ENCODE data around the gene EVC. TPM values are rescaled to one million over a fixed set of nuclear protein-coding genes. Genes with fewer than 3 reads are reported as not detected.
A peak's percentile ranks its signal among the peaks of the same experiment; 100 is the strongest.

The EVC gene
- total RNA-seq (2022), result 29.0 and 29.3 TPM in 2 replicates
- percentile 79 among the genes with signal in this experiment for Bru-seq, nascent RNA
- BruChase-seq, experiment 1, labeled RNA remaining after a 6-hour chase, result percentile 67 among the genes with signal in this experiment
- BruChase-seq, experiment 2, labeled RNA remaining after a 2-hour chase, result percentile 71 among the genes with signal in this experiment
- long read RNA-seq, partial matches to known transcripts, result 3 of 23 reads
- long read RNA-seq, other reads (novel, unspliced or antisense), result 20 of 23 reads

- BruUV-seq (replicated peaks), result no TSS peak
- Mint-ChIP-seq H3K27ac (ENCODE audit: low read depth, unreplicated experiment) (peak within 1 kb of the TSS; percentile 79), H3K4me3 (ENCODE audit: unreplicated experiment) (peak within 1 kb of the TSS; percentile 74), H3K9me3 (ENCODE audit: unreplicated experiment) (no peaks in the 10 kb centered on the region), H3K4me1 (ENCODE audit: insufficient read depth, unreplicated experiment) (peaks cover 36% of the 10 kb centered on the region), H3K27me3 (ENCODE audit: insufficient read depth, unreplicated experiment) (no peaks in the 10 kb centered on the region), H3K36me3 (ENCODE audit: insufficient read depth, unreplicated experiment) (peaks cover 13% of the 10 kb centered on the region)
- POLR2A ChIA-PET, result interaction anchor here (0.6 to 1.2 kb wide), 4 partner anchors 39 to 217 kb away, joined by 3 to 4 read pairs (median 4); no protein-coding TSS in a partner anchor
- peak; percentile 78 for DNase-seq (ENCODE audit: unreplicated experiment)
- TF ChIP-seq, protein P1, sequence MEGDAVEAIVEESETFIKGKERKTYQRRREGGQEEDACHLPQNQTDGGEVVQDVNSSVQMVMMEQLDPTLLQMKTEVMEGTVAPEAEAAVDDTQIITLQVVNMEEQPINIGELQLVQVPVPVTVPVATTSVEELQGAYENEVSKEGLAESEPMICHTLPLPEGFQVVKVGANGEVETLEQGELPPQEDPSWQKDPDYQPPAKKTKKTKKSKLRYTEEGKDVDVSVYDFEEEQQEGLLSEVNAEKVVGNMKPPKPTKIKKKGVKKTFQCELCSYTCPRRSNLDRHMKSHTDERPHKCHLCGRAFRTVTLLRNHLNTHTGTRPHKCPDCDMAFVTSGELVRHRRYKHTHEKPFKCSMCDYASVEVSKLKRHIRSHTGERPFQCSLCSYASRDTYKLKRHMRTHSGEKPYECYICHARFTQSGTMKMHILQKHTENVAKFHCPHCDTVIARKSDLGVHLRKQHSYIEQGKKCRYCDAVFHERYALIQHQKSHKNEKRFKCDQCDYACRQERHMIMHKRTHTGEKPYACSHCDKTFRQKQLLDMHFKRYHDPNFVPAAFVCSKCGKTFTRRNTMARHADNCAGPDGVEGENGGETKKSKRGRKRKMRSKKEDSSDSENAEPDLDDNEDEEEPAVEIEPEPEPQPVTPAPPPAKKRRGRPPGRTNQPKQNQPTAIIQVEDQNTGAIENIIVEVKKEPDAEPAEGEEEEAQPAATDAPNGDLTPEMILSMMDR (IDR thresholded peaks at IDR 0.05; ENCODE audit: unreplicated experiment), result no peak
- intact Hi-C loops (cut with micrococcal nuclease), result loop anchor here (1.0 to 10.0 kb wide), 3 partner anchors 79 to 719 kb away; partner anchors contain the start of gene STK32B
- CTCF ChIA-PET, result interaction anchor here (0.6 kb wide), 1 partner anchor 732 kb away, joined by 3 read pairs; no protein-coding TSS in a partner anchor
These were observed at the start of gene EVC for GRCh38 chr4:5710961-5711478. TSS of gene EVC (plus strand) at chr4:5711201. CDS start at chr4:5711381, 180 bp downstream.

GRCh38 chr4:5661237-5661636, 49.8 kb upstream of the EVC start:
- ChIA-PET POLR2A (no interaction called here), CTCF (no interaction called here)
- TF ChIP-seq, protein P1 (IDR thresholded peaks at IDR 0.05; ENCODE audit: unreplicated experiment), result no peak
- H3K27ac Mint-ChIP-seq (ENCODE audit: low read depth, unreplicated experiment), result no peak overlapping the region
- H3K27me3 Mint-ChIP-seq (ENCODE audit: insufficient read depth, unreplicated experiment), result no peaks in the 10 kb centered on the region
- peaks cover 4% of the 10 kb centered on the region for H3K9me3 Mint-ChIP-seq (ENCODE audit: unreplicated experiment)
- H3K36me3 Mint-ChIP-seq (ENCODE audit: insufficient read depth, unreplicated experiment), result peaks cover 31% of the 10 kb centered on the region
- H3K4me1 Mint-ChIP-seq (ENCODE audit: insufficient read depth, unreplicated experiment), result no peaks in the 10 kb centered on the region
- no TSS peak for BruUV-seq (replicated peaks)
- DNase-seq (ENCODE audit: unreplicated experiment), result no peak
- intact Hi-C loops (cut with micrococcal nuclease), result no loop called here
- H3K4me3 Mint-ChIP-seq (ENCODE audit: unreplicated experiment), result no peak overlapping the region

- intact Hi-C loops (cut with micrococcal nuclease), result no loop called here
- CTCF ChIA-PET, result no interaction called here
- POLR2A ChIA-PET, result no interaction called here
- H3K27me3 Mint-ChIP-seq (ENCODE audit: insufficient read depth, unreplicated experiment), result no peaks in the 10 kb centered on the region
- no peaks in the 10 kb centered on the region for H3K9me3 Mint-ChIP-seq (ENCODE audit: unreplicated experiment)
- H3K4me1 Mint-ChIP-seq (ENCODE audit: insufficient read depth, unreplicated experiment), result no peaks in the 10 kb centered on the region
- no TSS peak for BruUV-seq (replicated peaks)
- TF ChIP-seq, protein P1 (IDR thresholded peaks at IDR 0.05; ENCODE audit: unreplicated experiment), result no peak
- H3K27ac Mint-ChIP-seq (ENCODE audit: low read depth, unreplicated experiment), result no peak overlapping the region
- H3K4me3 Mint-ChIP-seq (ENCODE audit: unreplicated experiment), result no peak overlapping the region
- no peak for DNase-seq (ENCODE audit: unreplicated experiment)
- H3K36me3 Mint-ChIP-seq (ENCODE audit: insufficient read depth, unreplicated experiment), result peaks cover 31% of the 10 kb centered on the region
These were observed 48.4 kb upstream of the EVC start for GRCh38 chr4:5662555-5662954.

- no TSS peak for BruUV-seq (replicated peaks)
- no peaks in the 10 kb centered on the region for H3K27me3 Mint-ChIP-seq (ENCODE audit: insufficient read depth, unreplicated experiment)
- no peak overlapping the region for H3K27ac Mint-ChIP-seq (ENCODE audit: low read depth, unreplicated experiment)
- TF ChIP-seq, protein P1 (IDR thresholded peaks at IDR 0.05; ENCODE audit: unreplicated experiment), result no peak
- H3K9me3 Mint-ChIP-seq (ENCODE audit: unreplicated experiment), result no peaks in the 10 kb centered on the region
- intact Hi-C loops (cut with micrococcal nuclease), result no loop called here
- no peak for DNase-seq (ENCODE audit: unreplicated experiment)
- H3K4me3 Mint-ChIP-seq (ENCODE audit: unreplicated experiment), result no peak overlapping the region
- no peaks in the 10 kb centered on the region for H3K4me1 Mint-ChIP-seq (ENCODE audit: insufficient read depth, unreplicated experiment)
- ChIA-PET POLR2A (no interaction called here), CTCF (interaction anchor here (0.6 kb wide), 2 partner anchors 30 to 72 kb away, joined by 3 read pairs; no protein-coding TSS in a partner anchor)
- peaks cover 24% of the 10 kb centered on the region for H3K36me3 Mint-ChIP-seq (ENCODE audit: insufficient read depth, unreplicated experiment)
These were observed 46.2 kb upstream of the EVC start for GRCh38 chr4:5664778-5665177.
